PFSK-1 (cell line): ENCODE data around the gene ASIC4.

Experiments
- FOXP2 ChIP-seq: optimal IDR thresholded peaks from 2 replicates; pipeline ENCODE3; 2011; ENCODE audit warnings: borderline replicate concordance, control low read depth, inconsistent platforms; ENCODE audit not compliant: insufficient read depth; ENCODE audit errors: extremely low read length, extremely low read depth
- POLR2AphosphoS5 ChIP-seq: IDR thresholded peaks from 2 replicates; pipeline ENCODE4 v1.6.1; 2012; ENCODE audit warnings: low read depth, mild to moderate bottlenecking, control low read depth, low read length, moderate library complexity
- SIN3A ChIP-seq: IDR thresholded peaks from 2 replicates; pipeline ENCODE4 v1.6.1; 2012; ENCODE audit warnings: mild to moderate bottlenecking, low read length, moderate library complexity, borderline replicate concordance; ENCODE audit not compliant: insufficient read depth
- TAF1 ChIP-seq: IDR thresholded peaks from 2 replicates; pipeline ENCODE4 v1.6.1; 2012; ENCODE audit warnings: low read length, control low read depth, borderline replicate concordance; ENCODE audit not compliant: insufficient read depth
- TF ChIP-seq, protein P1 (sequence below), 2 experiments: IDR thresholded peaks; 2 replicates each; pipeline versions ENCODE4 v1.6.1 to v1.8.0; 2011 to 2012; ENCODE audit warnings: low read depth in 2 of 2, low read length in 2 of 2, control low read depth in 1 of 2, inconsistent platforms in 1 of 2, mild to moderate bottlenecking in 1 of 2, moderate library complexity in 1 of 2; ENCODE audit not compliant: insufficient read depth in 1 of 2

The ASIC4 gene

DNA sequence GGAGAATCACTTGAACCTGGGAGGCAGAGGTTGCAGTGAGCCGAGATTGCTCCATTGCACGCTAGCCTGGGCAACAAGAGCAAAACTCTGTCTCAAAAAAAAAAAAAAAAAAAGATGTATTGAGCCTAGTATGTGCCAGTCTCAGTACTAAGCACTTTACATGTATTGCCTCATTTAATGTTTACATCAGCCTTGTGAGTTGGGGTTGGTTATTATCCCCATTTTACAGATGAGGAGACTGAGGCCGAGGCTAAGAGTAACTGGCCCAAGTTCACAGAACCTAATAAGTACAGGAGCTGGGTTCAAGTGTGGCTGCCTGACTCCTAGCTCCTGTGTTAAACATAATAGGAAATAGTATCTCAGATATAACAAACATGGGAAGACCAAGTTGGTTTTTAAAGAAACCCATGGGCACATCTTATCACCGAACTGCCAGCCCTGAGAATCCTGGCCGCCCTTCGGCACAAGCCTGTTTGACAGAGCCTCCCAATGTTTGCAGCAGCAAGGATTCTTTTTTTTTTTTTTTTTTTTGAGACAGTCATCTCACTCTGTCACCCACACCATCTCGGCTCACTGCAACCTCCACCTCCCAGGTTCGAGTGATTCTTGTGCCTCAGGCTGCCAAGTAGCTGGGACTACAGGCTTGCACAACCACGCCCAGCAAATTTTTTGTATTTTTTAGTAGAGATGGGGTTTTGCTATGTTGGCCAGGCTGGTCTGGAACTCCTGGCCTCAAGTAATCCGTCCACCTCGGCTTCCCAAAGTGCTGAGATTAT, 39.8 kb upstream of the ASIC4 start:
- TF ChIP-seq, protein P1, sequence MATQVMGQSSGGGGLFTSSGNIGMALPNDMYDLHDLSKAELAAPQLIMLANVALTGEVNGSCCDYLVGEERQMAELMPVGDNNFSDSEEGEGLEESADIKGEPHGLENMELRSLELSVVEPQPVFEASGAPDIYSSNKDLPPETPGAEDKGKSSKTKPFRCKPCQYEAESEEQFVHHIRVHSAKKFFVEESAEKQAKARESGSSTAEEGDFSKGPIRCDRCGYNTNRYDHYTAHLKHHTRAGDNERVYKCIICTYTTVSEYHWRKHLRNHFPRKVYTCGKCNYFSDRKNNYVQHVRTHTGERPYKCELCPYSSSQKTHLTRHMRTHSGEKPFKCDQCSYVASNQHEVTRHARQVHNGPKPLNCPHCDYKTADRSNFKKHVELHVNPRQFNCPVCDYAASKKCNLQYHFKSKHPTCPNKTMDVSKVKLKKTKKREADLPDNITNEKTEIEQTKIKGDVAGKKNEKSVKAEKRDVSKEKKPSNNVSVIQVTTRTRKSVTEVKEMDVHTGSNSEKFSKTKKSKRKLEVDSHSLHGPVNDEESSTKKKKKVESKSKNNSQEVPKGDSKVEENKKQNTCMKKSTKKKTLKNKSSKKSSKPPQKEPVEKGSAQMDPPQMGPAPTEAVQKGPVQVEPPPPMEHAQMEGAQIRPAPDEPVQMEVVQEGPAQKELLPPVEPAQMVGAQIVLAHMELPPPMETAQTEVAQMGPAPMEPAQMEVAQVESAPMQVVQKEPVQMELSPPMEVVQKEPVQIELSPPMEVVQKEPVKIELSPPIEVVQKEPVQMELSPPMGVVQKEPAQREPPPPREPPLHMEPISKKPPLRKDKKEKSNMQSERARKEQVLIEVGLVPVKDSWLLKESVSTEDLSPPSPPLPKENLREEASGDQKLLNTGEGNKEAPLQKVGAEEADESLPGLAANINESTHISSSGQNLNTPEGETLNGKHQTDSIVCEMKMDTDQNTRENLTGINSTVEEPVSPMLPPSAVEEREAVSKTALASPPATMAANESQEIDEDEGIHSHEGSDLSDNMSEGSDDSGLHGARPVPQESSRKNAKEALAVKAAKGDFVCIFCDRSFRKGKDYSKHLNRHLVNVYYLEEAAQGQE (IDR thresholded peaks at IDR 0.05; ENCODE audit: insufficient read depth in 1 of 2, low read depth in 2 of 2, low read length in 2 of 2), result no peak
- TF ChIP-seq FOXP2 (no peak), POLR2AphosphoS5 (no peak), SIN3A (no peak), TAF1 (no peak)

DNA sequence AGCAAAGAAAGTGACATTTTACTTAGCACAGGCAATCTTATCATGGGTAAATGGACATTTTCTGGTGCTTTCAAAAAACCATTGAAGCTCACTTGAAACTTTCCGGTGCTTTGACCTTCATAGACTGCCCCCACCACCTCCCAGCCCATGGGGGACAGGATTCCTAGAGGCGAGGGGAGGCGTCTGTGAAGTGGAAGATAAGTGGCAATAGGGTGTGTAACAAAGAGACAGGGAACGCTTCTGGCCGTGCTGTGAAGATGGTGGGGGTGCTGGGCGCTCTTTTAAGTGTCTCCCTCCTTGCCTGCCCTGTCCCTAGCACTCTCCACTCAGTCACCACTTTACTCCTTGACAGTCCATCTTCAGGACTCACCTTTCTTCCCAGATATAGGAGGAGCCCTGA, 39.0 kb upstream of the ASIC4 start:
- TF ChIP-seq SIN3A (no peak), POLR2AphosphoS5 (no peak), TAF1 (no peak)
- TF ChIP-seq, protein P1 (IDR thresholded peaks at IDR 0.05; ENCODE audit: insufficient read depth in 1 of 2, low read depth in 2 of 2, low read length in 2 of 2), result no peak

DNA sequence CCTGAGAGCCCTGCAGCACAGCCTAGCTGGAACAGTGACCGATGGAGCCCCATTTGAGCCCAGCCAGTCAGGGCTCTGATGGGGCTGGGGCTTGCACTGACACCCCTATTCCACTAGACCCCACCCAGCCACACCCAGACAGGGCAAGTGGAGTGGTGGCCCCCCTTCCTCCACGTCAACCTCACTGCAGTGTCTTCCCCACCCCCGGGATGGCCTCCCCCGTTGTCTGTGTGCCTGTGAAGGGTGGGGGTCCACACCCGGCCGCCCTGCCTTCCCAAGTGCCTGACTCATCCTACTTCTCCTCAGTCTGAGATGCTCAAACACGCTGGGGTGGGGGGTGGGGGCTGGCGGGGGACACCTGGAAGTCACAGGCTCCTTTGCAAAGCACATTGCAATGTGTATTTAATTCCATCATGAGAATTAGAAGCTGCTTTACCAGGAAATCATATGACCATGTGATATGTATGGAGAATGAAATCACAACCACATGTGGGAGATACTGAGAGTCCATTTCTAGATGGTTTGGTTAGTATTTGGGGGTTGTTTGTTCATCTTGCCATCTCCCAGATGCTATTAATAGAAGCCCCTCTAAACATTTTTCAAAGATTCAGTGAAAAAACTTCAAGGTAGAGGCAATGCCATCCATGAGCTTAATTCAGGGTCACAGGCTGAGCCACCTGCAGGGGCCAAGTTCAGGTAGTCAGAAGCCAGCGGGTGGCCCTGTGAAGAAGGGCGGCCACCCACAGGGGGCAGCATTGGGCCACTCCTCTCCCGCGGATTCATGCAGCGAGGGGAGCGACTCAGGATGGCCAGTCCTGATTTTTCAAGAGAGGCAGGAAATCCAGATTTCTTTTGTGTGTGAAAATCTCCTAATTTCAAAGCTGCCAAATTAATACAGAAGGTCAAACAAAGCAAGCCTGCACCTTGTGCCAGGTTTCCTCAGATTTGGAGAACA, 38.3 kb upstream of the ASIC4 start:
- TF ChIP-seq, protein P1 (IDR thresholded peaks at IDR 0.05; ENCODE audit: insufficient read depth in 1 of 2, low read depth in 2 of 2, low read length in 2 of 2), result no peak
- TF ChIP-seq SIN3A (no peak), FOXP2 (no peak), POLR2AphosphoS5 (no peak), TAF1 (no peak)

DNA sequence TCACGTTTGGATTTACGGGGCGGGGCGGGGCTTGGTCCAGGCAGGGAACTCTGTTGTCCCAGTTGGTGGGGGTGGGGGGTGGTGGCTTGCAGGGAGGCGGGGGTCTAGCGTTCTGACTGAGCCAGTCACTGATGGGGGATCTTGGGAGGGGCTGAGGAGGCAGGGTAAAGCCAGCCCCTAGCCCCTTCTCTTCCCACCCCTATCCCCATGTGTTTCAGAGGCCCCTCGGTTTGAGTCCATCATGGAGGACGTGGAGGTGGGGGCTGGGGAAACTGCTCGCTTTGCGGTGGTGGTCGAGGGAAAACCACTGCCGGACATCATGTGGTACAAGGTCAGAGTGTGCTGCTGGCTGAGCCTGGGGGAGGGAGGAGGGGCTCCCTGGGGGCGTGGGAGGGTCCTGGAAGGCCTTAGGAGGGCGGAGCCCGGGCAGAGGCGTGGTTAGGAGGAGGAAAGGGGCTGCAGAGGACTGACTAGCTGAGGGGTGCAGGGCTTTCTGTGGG, 37.6 kb upstream of the ASIC4 start:
- no peak for TF ChIP-seq SIN3A
- no peak for TF ChIP-seq FOXP2
- no peak for TF ChIP-seq TAF1
- TF ChIP-seq, protein P1 (IDR thresholded peaks at IDR 0.05; ENCODE audit: insufficient read depth in 1 of 2, low read depth in 2 of 2, low read length in 2 of 2), result no peak
- TF ChIP-seq POLR2AphosphoS5, result no peak
